Vagina (tissue), 2 donors: ENCODE results near the gene TECTB.

Experiments used
- POLR2A ChIP-seq, 2 donors: fragments of 450-650 bp; IDR thresholded peaks; one replicate each; pipeline ENCODE4 v1.6.1; 2017; ENCODE audit warnings: antibody characterized with exemption in 2 of 2, mild to moderate bottlenecking in 2 of 2, moderate library complexity in 2 of 2
- POLR2AphosphoS5 ChIP-seq, 2 donors: sonication (generic); formaldehyde crosslinking; IDR thresholded peaks; one replicate each; pipeline ENCODE4 v1.9.0; 2017; ENCODE audit warnings: antibody characterized with exemption in 2 of 2, mild to moderate bottlenecking in 2 of 2, low read depth in 1 of 2; ENCODE audit not compliant: insufficient read depth in 1 of 2
- TF ChIP-seq, protein P1 (sequence below), 3 experiments: fragments of 450-650 bp in 2 of 3; fragments of 200-600 bp in 1 of 3; sonication (generic) in 1 of 3; IDR thresholded peaks; one replicate each; pipeline ENCODE4 v1.5.1; 2017 to 2019; ENCODE audit warnings: antibody characterized with exemption in 3 of 3, mild to moderate bottlenecking in 2 of 3, moderate library complexity in 2 of 3

DNA sequence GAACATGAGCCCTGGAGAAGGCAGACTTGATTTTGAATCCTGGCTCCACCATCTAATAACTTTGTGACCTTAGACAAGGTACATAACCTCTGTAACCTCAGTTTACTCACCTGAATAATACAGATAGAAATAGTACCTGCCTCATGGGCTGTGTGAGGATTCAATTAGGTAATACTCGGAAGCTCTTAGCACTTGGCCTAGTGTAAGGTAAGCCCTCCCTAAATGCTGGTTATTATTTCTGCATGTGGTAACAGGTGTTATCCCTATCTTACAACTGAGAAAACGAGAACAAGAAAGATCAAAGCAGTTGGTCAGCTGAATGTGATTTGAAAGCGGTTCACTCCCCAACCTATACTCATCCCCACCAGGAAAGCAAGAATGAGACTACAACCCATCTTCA is 62.0 kb downstream of the TECTB start:
- TF ChIP-seq POLR2A (IDR thresholded peaks at IDR 0.05) (no peak), POLR2AphosphoS5 (IDR thresholded peaks at IDR 0.05; ENCODE audit: insufficient read depth in 1 of 2, low read depth in 1 of 2) (no peak)
- TF ChIP-seq, protein P1, sequence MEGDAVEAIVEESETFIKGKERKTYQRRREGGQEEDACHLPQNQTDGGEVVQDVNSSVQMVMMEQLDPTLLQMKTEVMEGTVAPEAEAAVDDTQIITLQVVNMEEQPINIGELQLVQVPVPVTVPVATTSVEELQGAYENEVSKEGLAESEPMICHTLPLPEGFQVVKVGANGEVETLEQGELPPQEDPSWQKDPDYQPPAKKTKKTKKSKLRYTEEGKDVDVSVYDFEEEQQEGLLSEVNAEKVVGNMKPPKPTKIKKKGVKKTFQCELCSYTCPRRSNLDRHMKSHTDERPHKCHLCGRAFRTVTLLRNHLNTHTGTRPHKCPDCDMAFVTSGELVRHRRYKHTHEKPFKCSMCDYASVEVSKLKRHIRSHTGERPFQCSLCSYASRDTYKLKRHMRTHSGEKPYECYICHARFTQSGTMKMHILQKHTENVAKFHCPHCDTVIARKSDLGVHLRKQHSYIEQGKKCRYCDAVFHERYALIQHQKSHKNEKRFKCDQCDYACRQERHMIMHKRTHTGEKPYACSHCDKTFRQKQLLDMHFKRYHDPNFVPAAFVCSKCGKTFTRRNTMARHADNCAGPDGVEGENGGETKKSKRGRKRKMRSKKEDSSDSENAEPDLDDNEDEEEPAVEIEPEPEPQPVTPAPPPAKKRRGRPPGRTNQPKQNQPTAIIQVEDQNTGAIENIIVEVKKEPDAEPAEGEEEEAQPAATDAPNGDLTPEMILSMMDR (IDR thresholded peaks at IDR 0.05) = no peak
